Keratinocyte (primary cell): ENCODE measurements around the gene VAV2. TPM values are rescaled to one million over a fixed set of nuclear protein-coding genes. Genes with fewer than 3 reads are reported as not detected.

Experiments
- DNase-seq: peaks from one replicate; pipeline ENCODE4 v3.0.0-alpha.2; 2011; ENCODE audit warnings: low read depth, missing footprints, low spot score
- FAIRE-seq: peaks from 2 replicates; lab custom pipeline; 2011; peaks lifted over from hg19 to GRCh38; lab: Jason Lieb, UNC
- H2AFZ ChIP-seq: 2 replicates; pipeline ENCODE4 v1.6.0; 2012; ENCODE audit warnings: low read length, control low read depth, inconsistent platforms; ENCODE audit not compliant: control insufficient read depth
- H3K27ac ChIP-seq: 2 replicates; pipeline ENCODE4 v1.5.1; 2011; ENCODE audit warnings: low read length; ENCODE audit not compliant: control insufficient read depth, insufficient read depth
- H3K27me3 ChIP-seq: 3 replicates; pipeline ENCODE4 v1.6.0; 2011; ENCODE audit warnings: low read length; ENCODE audit not compliant: control insufficient read depth, insufficient read depth; ENCODE audit errors: extremely low read depth
- H3K36me3 ChIP-seq, 2 experiments: 2 replicates in 1 of 2; 3 replicates in 1 of 2; pipeline ENCODE4 v1.5.1; 2011; ENCODE audit warnings: low read length in 2 of 2, mild to moderate bottlenecking in 1 of 2; ENCODE audit not compliant: control insufficient read depth in 2 of 2, insufficient read depth in 2 of 2; ENCODE audit errors: extremely low read depth in 1 of 2
- H3K4me1 ChIP-seq: 3 replicates; pipeline ENCODE4 v1.5.1; 2011; ENCODE audit warnings: low read length; ENCODE audit not compliant: control insufficient read depth, insufficient read depth; ENCODE audit errors: extremely low read depth
- H3K4me2 ChIP-seq: 3 replicates; pipeline ENCODE4 v1.6.0; 2011; ENCODE audit warnings: low read depth, low read length; ENCODE audit not compliant: control insufficient read depth, insufficient read depth; ENCODE audit errors: extremely low read depth
- H3K4me3 ChIP-seq, 3 experiments: fragments of 200-600 bp in 1 of 3; sonication (generic) in 1 of 3; 2 replicates in 2 of 3; 3 replicates in 1 of 3; pipeline ENCODE4 v1.5.1; 2011 to 2016; ENCODE audit warnings: low read length in 3 of 3, mild to moderate bottlenecking in 3 of 3, control low read depth in 2 of 3, inconsistent platforms in 1 of 3, low read depth in 1 of 3, mixed read lengths in 1 of 3, mixed run types in 1 of 3, moderate library complexity in 1 of 3; ENCODE audit not compliant: control insufficient read depth in 2 of 3, insufficient read depth in 2 of 3; ENCODE audit errors: extremely low read depth in 1 of 3
- H3K79me2 ChIP-seq: 2 replicates; pipeline ENCODE4 v1.6.0; 2012; ENCODE audit warnings: low read length; ENCODE audit not compliant: control insufficient read depth, insufficient read depth
- H3K9ac ChIP-seq: 3 replicates; pipeline ENCODE4 v1.6.0; 2011; ENCODE audit warnings: low read length; ENCODE audit not compliant: control insufficient read depth, insufficient read depth; ENCODE audit errors: extremely low read depth
- H3K9me1 ChIP-seq: 3 replicates; pipeline ENCODE4 v1.6.0; 2011; ENCODE audit warnings: low read length; ENCODE audit not compliant: control insufficient read depth, insufficient read depth; ENCODE audit errors: extremely low read depth
- H3K9me3 ChIP-seq: 2 replicates; pipeline ENCODE4 v1.5.1; 2012; ENCODE audit warnings: low read depth, low read length; ENCODE audit not compliant: control insufficient read depth
- H4K20me1 ChIP-seq: 3 replicates; pipeline ENCODE4 v1.6.0; 2011; ENCODE audit warnings: low read length; ENCODE audit not compliant: control insufficient read depth, insufficient read depth; ENCODE audit errors: extremely low read depth
- EZH2 ChIP-seq: IDR thresholded peaks from one replicate; pipeline ENCODE4 v1.6.1; 2012; ENCODE audit warnings: inconsistent platforms, mild to moderate bottlenecking, low read length, moderate library complexity
- dilution Hi-C: fragments of 300-500 bp; cut with MboI; formaldehyde crosslinking; loops from one replicate; pipeline ENCODE4 v1.7.0; 2020; ENCODE audit warnings: low sequenced_read_pairs; ENCODE audit not compliant: extremely low pct_ligation_motif_present
- polyA plus RNA-seq, 5 experiments: library from polyadenylated mRNA; depleted of rRNA in 3 of 5; stranded (reverse) in 3 of 5; stranded (forward) in 1 of 5; unstranded in 1 of 5; fragments of >200 nt; gene quantifications; 1 replicate in 1 of 5; 2 replicates in 3 of 5; 3 replicates in 1 of 5; pipeline versions ENCODE4 v1.2.1 to v1.2.3, GENCODE V29; 2011 to 2012; ENCODE audit warnings: missing spikeins in 2 of 5, low read depth in 1 of 5, low replicate concordance in 1 of 5
- TF ChIP-seq, protein P1 (sequence below), 3 experiments: IDR thresholded peaks in 1 of 3; conservative IDR thresholded peaks in 1 of 3; optimal IDR thresholded peaks in 1 of 3; 2 replicates in 2 of 3; 3 replicates in 1 of 3; pipeline versions ENCODE3 to v1.5.1; 2011; ENCODE audit warnings: low read length in 3 of 3, mild to moderate bottlenecking in 3 of 3, moderate library complexity in 2 of 3, control low read depth in 1 of 3, inconsistent platforms in 1 of 3; ENCODE audit not compliant: insufficient read depth in 2 of 3; ENCODE audit errors: extremely low read depth in 1 of 3

Gene VAV2
- polyA plus RNA-seq, 1 donor (not counting 4 experiments of a cell fraction or from before 2014, with no cell fraction given) = 16.4 TPM

DNA sequence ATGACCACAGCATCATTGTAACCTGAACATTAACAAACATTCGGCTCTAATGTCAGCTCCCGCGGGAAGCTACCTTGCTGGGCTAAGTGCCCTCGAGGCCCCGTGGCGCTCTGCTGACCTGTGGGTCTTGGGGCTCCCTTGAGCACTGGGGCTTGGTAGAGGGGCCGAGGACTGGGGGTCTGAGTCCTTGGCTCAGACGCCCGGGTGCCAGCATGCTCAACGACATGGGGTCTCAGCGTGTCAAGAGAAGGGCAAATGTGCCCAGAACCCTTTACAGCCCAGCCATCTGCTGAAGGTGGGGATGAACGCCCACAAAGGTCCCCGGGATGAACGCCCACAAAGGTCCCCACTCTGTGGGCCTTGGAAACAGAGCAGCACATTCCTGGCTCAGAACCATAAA lies 214.3 kb downstream of the VAV2 start:
- TF ChIP-seq EZH2 = no peak
- TF ChIP-seq, protein P1, sequence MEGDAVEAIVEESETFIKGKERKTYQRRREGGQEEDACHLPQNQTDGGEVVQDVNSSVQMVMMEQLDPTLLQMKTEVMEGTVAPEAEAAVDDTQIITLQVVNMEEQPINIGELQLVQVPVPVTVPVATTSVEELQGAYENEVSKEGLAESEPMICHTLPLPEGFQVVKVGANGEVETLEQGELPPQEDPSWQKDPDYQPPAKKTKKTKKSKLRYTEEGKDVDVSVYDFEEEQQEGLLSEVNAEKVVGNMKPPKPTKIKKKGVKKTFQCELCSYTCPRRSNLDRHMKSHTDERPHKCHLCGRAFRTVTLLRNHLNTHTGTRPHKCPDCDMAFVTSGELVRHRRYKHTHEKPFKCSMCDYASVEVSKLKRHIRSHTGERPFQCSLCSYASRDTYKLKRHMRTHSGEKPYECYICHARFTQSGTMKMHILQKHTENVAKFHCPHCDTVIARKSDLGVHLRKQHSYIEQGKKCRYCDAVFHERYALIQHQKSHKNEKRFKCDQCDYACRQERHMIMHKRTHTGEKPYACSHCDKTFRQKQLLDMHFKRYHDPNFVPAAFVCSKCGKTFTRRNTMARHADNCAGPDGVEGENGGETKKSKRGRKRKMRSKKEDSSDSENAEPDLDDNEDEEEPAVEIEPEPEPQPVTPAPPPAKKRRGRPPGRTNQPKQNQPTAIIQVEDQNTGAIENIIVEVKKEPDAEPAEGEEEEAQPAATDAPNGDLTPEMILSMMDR (optimal IDR thresholded peaks at IDR 0.05 in 1 of 3, IDR thresholded peaks at IDR 0.05 in 1 of 3, conservative IDR thresholded peaks at IDR 0.05 in 1 of 3; ENCODE audit: extremely low read depth in 1 of 3, insufficient read depth in 2 of 3, low read length in 3 of 3) = no peak
- H3K9me1 ChIP-seq = no peaks in the 10 kb centered on the region
- FAIRE-seq (no peak), DNase-seq (no peak)
- no peak overlapping the region for H2AFZ ChIP-seq
- H3K27me3 ChIP-seq = no peaks in the 10 kb centered on the region
- H3K4me3 ChIP-seq = no peak overlapping the region
- H3K9me3 ChIP-seq = no peaks in the 10 kb centered on the region
- H3K4me1 ChIP-seq = no peaks in the 10 kb centered on the region
- peaks cover 40 to 65% of the 10 kb centered on the region in 2 experiments for H3K36me3 ChIP-seq
- no peaks in the 10 kb centered on the region for H4K20me1 ChIP-seq
- no peaks in the 10 kb centered on the region for H3K79me2 ChIP-seq
- no peak overlapping the region for H3K4me2 ChIP-seq
- H3K9ac ChIP-seq = no peak overlapping the region
- dilution Hi-C loops = no loop called here
- no peak overlapping the region for H3K27ac ChIP-seq

DNA sequence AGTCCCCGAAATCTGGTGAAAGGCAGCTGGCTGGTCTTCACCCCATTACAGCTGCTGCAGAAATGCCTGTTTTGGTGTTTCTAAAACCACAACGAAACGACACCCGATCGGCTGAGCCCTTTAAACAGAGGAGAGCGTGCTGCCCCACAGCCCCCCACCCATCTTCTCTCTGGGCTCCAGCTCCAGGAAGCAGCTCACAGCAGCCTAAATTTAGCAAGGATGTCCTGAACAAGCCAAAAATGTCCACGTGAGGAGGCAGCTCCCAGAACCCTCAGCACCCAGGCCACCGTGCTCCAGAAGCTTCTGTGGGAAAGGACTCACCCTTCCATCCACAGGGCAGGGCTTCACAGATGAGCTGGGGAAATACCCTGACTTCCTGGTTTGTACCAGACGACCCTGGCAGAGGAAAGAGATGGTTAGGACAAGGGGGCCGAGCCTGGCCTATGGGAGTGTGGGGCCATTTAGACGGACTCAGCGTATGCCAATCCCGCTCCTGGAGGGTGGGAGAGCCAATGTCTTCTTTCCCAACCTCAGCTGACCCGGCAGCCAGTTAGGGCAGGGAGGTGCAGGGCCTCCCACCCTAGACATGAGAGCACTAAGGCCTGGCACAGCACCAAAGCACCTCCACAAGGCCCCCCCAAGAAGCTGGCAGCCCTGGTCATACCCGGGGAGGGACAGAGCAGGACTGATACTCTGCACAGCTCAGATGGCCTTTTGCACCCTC lies 214.9 kb downstream of the VAV2 start:
- TF ChIP-seq, protein P1 (optimal IDR thresholded peaks at IDR 0.05 in 1 of 3, IDR thresholded peaks at IDR 0.05 in 1 of 3, conservative IDR thresholded peaks at IDR 0.05 in 1 of 3; ENCODE audit: extremely low read depth in 1 of 3, insufficient read depth in 2 of 3, low read length in 3 of 3) = no peak
- no peak for TF ChIP-seq EZH2
- Histone ChIP-seq H3K9me1 (no peaks in the 10 kb centered on the region), H3K9ac (no peak overlapping the region), H3K4me3 (no peak overlapping the region), H3K27ac (no peak overlapping the region), H3K9me3 (no peaks in the 10 kb centered on the region), H3K4me2 (no peak overlapping the region), H3K36me3 (peaks cover 38 to 60% of the 10 kb centered on the region in 2 experiments), H3K79me2 (no peaks in the 10 kb centered on the region), H3K27me3 (no peaks in the 10 kb centered on the region), H4K20me1 (no peaks in the 10 kb centered on the region), H2AFZ (no peak overlapping the region), H3K4me1 (no peaks in the 10 kb centered on the region)
- dilution Hi-C loops = no loop called here
- no peak for FAIRE-seq
- DNase-seq = no peak
